Keratinocyte (primary cell): ENCODE results near the gene IDH1. TPM values are rescaled to one million over a fixed set of nuclear protein-coding genes. Genes with fewer than 3 reads are reported as not detected.

ENCODE experiments used
- DNase-seq: peaks from one replicate; pipeline ENCODE4 v3.0.0-alpha.2; 2011; ENCODE audit warnings: low read depth, missing footprints, low spot score
- FAIRE-seq: peaks from 2 replicates; lab custom pipeline; 2011; peaks lifted over from hg19 to GRCh38; lab: Jason Lieb, UNC
- H2AFZ ChIP-seq: 2 replicates; pipeline ENCODE4 v1.6.0; 2012; ENCODE audit warnings: low read length, control low read depth, inconsistent platforms; ENCODE audit not compliant: control insufficient read depth
- H3K27ac ChIP-seq: 2 replicates; pipeline ENCODE4 v1.5.1; 2011; ENCODE audit warnings: low read length; ENCODE audit not compliant: control insufficient read depth, insufficient read depth
- H3K27me3 ChIP-seq: 3 replicates; pipeline ENCODE4 v1.6.0; 2011; ENCODE audit warnings: low read length; ENCODE audit not compliant: control insufficient read depth, insufficient read depth; ENCODE audit errors: extremely low read depth
- H3K36me3 ChIP-seq, 2 experiments: 2 replicates in 1 of 2; 3 replicates in 1 of 2; pipeline ENCODE4 v1.5.1; 2011; ENCODE audit warnings: low read length in 2 of 2, mild to moderate bottlenecking in 1 of 2; ENCODE audit not compliant: control insufficient read depth in 2 of 2, insufficient read depth in 2 of 2; ENCODE audit errors: extremely low read depth in 1 of 2
- H3K4me1 ChIP-seq: 3 replicates; pipeline ENCODE4 v1.5.1; 2011; ENCODE audit warnings: low read length; ENCODE audit not compliant: control insufficient read depth, insufficient read depth; ENCODE audit errors: extremely low read depth
- H3K4me2 ChIP-seq: 3 replicates; pipeline ENCODE4 v1.6.0; 2011; ENCODE audit warnings: low read depth, low read length; ENCODE audit not compliant: control insufficient read depth, insufficient read depth; ENCODE audit errors: extremely low read depth
- H3K4me3 ChIP-seq, 3 experiments: fragments of 200-600 bp in 1 of 3; sonication (generic) in 1 of 3; 2 replicates in 2 of 3; 3 replicates in 1 of 3; pipeline ENCODE4 v1.5.1; 2011 to 2016; ENCODE audit warnings: low read length in 3 of 3, mild to moderate bottlenecking in 3 of 3, control low read depth in 2 of 3, inconsistent platforms in 1 of 3, low read depth in 1 of 3, mixed read lengths in 1 of 3, mixed run types in 1 of 3, moderate library complexity in 1 of 3; ENCODE audit not compliant: control insufficient read depth in 2 of 3, insufficient read depth in 2 of 3; ENCODE audit errors: extremely low read depth in 1 of 3
- H3K79me2 ChIP-seq: 2 replicates; pipeline ENCODE4 v1.6.0; 2012; ENCODE audit warnings: low read length; ENCODE audit not compliant: control insufficient read depth, insufficient read depth
- H3K9ac ChIP-seq: 3 replicates; pipeline ENCODE4 v1.6.0; 2011; ENCODE audit warnings: low read length; ENCODE audit not compliant: control insufficient read depth, insufficient read depth; ENCODE audit errors: extremely low read depth
- H3K9me1 ChIP-seq: 3 replicates; pipeline ENCODE4 v1.6.0; 2011; ENCODE audit warnings: low read length; ENCODE audit not compliant: control insufficient read depth, insufficient read depth; ENCODE audit errors: extremely low read depth
- H3K9me3 ChIP-seq: 2 replicates; pipeline ENCODE4 v1.5.1; 2012; ENCODE audit warnings: low read depth, low read length; ENCODE audit not compliant: control insufficient read depth
- H4K20me1 ChIP-seq: 3 replicates; pipeline ENCODE4 v1.6.0; 2011; ENCODE audit warnings: low read length; ENCODE audit not compliant: control insufficient read depth, insufficient read depth; ENCODE audit errors: extremely low read depth
- EZH2 ChIP-seq: IDR thresholded peaks from one replicate; pipeline ENCODE4 v1.6.1; 2012; ENCODE audit warnings: inconsistent platforms, mild to moderate bottlenecking, low read length, moderate library complexity
- dilution Hi-C: fragments of 300-500 bp; cut with MboI; formaldehyde crosslinking; loops from one replicate; pipeline ENCODE4 v1.7.0; 2020; ENCODE audit warnings: low sequenced_read_pairs; ENCODE audit not compliant: extremely low pct_ligation_motif_present
- polyA plus RNA-seq, 5 experiments: library from polyadenylated mRNA; depleted of rRNA in 3 of 5; stranded (reverse) in 3 of 5; stranded (forward) in 1 of 5; unstranded in 1 of 5; fragments of >200 nt; gene quantifications; 1 replicate in 1 of 5; 2 replicates in 3 of 5; 3 replicates in 1 of 5; pipeline versions ENCODE4 v1.2.1 to v1.2.3, GENCODE V29; 2011 to 2012; ENCODE audit warnings: missing spikeins in 2 of 5, low read depth in 1 of 5, low replicate concordance in 1 of 5
- TF ChIP-seq, protein P1 (sequence below), 3 experiments: IDR thresholded peaks in 1 of 3; conservative IDR thresholded peaks in 1 of 3; optimal IDR thresholded peaks in 1 of 3; 2 replicates in 2 of 3; 3 replicates in 1 of 3; pipeline versions ENCODE3 to v1.5.1; 2011; ENCODE audit warnings: low read length in 3 of 3, mild to moderate bottlenecking in 3 of 3, moderate library complexity in 2 of 3, control low read depth in 1 of 3, inconsistent platforms in 1 of 3; ENCODE audit not compliant: insufficient read depth in 2 of 3; ENCODE audit errors: extremely low read depth in 1 of 3

Gene IDH1
- polyA plus RNA-seq, 1 donor (not counting 4 experiments of a cell fraction or from before 2014, with no cell fraction given), result 160 TPM

DNA sequence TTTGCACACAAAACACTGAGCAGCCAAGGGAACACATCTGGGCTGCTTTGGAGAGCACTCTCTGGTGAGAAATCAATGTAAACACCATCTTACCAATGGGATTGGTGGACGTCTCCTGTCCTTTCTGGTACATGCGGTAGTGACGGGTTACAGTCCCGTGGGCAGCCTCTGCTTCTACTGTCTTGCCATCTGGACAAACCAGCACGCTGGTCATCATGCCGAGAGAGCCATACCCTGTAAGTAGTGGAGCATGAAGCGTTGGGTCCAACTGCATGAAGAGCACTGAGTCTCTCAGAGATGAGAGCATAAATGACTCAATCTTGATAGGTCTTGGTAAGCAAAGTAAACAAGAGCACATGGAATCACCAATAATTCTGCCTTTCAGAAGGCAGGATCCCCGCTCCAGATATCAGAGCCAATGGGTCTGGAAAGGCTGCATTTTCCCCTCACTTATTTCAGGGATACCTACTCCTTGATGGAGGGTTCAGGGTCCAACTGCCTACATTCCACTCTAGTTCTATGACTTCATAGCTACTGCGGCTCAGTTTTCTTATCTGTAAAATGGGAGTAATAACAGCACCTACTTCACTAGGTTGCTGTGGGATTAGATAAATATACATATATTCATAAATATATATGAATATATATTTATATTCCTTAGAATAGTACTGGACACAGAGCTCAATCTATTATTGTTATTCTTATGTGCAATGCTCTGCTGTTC lies 14.9 kb downstream of the IDH1 start:
- no peak for TF ChIP-seq EZH2
- TF ChIP-seq, protein P1, sequence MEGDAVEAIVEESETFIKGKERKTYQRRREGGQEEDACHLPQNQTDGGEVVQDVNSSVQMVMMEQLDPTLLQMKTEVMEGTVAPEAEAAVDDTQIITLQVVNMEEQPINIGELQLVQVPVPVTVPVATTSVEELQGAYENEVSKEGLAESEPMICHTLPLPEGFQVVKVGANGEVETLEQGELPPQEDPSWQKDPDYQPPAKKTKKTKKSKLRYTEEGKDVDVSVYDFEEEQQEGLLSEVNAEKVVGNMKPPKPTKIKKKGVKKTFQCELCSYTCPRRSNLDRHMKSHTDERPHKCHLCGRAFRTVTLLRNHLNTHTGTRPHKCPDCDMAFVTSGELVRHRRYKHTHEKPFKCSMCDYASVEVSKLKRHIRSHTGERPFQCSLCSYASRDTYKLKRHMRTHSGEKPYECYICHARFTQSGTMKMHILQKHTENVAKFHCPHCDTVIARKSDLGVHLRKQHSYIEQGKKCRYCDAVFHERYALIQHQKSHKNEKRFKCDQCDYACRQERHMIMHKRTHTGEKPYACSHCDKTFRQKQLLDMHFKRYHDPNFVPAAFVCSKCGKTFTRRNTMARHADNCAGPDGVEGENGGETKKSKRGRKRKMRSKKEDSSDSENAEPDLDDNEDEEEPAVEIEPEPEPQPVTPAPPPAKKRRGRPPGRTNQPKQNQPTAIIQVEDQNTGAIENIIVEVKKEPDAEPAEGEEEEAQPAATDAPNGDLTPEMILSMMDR (optimal IDR thresholded peaks at IDR 0.05 in 1 of 3, IDR thresholded peaks at IDR 0.05 in 1 of 3, conservative IDR thresholded peaks at IDR 0.05 in 1 of 3; ENCODE audit: extremely low read depth in 1 of 3, insufficient read depth in 2 of 3, low read length in 3 of 3), result no peak
- no peak overlapping the region for H3K4me3 ChIP-seq
- H3K9ac ChIP-seq, result no peak overlapping the region
- DNase-seq, result no peak
- H3K9me3 ChIP-seq, result no peaks in the 10 kb centered on the region
- H3K79me2 ChIP-seq, result no peaks in the 10 kb centered on the region
- no peaks in the 10 kb centered on the region for H4K20me1 ChIP-seq
- H3K9me1 ChIP-seq, result no peaks in the 10 kb centered on the region
- H3K4me1 ChIP-seq, result no peaks in the 10 kb centered on the region
- H2AFZ ChIP-seq, result no peak overlapping the region
- no peak overlapping the region for H3K4me2 ChIP-seq
- H3K36me3 ChIP-seq, result peaks cover 10 to 19% of the 10 kb centered on the region in 2 experiments
- dilution Hi-C loops, result no loop called here
- H3K27me3 ChIP-seq, result no peaks in the 10 kb centered on the region
- FAIRE-seq, result no peak
- H3K27ac ChIP-seq, result no peak overlapping the region

DNA sequence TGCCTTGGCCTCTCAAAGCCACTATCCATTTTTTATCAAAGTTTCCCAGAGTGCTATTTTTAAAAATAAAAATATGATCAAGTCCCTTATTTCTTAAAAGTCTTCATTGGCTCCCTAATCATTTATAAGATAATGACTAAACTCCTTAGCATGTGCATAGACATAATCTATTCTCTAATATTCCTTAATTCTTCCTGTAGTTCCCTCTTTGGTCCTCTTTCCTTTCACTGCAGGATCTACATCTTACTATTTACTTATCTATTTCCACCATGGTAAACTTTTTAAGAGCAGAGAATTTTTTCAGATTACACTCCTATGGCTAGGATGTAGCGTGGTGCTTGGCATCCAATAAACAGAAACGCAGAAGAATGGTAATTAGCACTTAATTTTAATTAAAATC lies 19.0 kb downstream of the IDH1 start:
- TF ChIP-seq, protein P1 (optimal IDR thresholded peaks at IDR 0.05 in 1 of 3, IDR thresholded peaks at IDR 0.05 in 1 of 3, conservative IDR thresholded peaks at IDR 0.05 in 1 of 3; ENCODE audit: extremely low read depth in 1 of 3, insufficient read depth in 2 of 3, low read length in 3 of 3), result no peak
- TF ChIP-seq EZH2, result no peak
- H4K20me1 ChIP-seq, result no peaks in the 10 kb centered on the region
- H3K9ac ChIP-seq, result no peak overlapping the region
- H3K36me3 ChIP-seq, result peaks cover 4 to 15% of the 10 kb centered on the region in 2 experiments
- no peaks in the 10 kb centered on the region for H3K9me3 ChIP-seq
- DNase-seq, result no peak
- FAIRE-seq, result no peak
- no peaks in the 10 kb centered on the region for H3K4me1 ChIP-seq
- no peak overlapping the region for H3K4me2 ChIP-seq
- dilution Hi-C loops, result no loop called here
- no peaks in the 10 kb centered on the region for H3K9me1 ChIP-seq
- H3K4me3 ChIP-seq, result no peak overlapping the region
- no peak overlapping the region for H2AFZ ChIP-seq
- no peaks in the 10 kb centered on the region for H3K27me3 ChIP-seq
- H3K27ac ChIP-seq, result no peak overlapping the region
- H3K79me2 ChIP-seq, result no peaks in the 10 kb centered on the region
